NCI-H748 treated with DMSO at 0.1 percent for 48 hours (cell line): ENCODE results near the gene COL27A1.
A peak's percentile ranks its signal among the peaks of the same experiment; 100 is the strongest.

ENCODE experiments used
- DNase-seq: peaks from one replicate; lab custom pipeline; 2025; lab: John Stamatoyannopoulos, UW

The COL27A1 gene

GRCh38 chr9:114206221-114206789 is 51.0 kb downstream of the COL27A1 start:
- DNase-seq: no peak

DNA sequence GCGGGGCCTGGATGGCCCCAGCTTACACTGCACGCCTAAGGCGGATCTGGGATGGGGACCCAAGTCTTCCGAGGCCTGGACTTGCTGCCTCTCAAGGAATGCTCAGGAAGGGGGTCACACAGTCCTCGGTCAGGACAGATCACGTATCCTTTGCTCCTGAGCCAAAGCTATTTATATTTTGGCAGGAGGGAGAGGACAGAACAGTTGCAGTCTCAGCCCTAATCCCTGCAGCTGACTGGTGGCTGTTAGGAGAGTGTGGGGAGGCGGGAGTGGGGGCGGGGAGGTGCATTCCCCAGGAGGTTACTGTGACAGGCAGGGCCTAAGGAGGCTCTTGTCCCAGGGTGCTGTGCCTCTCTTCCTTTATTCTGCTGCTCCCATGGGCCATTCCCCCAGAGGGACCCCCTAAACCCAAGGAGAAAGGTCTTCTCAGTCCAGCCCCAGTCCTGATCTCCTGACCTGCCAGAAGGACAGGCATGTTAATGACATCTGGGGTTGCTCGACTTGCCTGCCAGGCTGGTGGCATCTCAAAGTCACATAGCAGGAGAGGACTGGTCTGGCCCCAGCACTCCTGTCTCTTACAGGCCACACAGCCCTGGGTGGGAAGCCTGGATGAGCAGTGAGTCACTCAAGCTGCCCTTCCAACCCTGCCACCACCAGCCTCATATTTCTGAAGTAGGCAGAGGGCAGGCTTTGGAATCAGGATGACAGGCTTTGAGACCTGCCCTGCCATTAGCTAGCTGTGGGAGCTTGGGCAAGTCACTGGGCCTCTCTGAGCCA is 51.9 kb downstream of the COL27A1 start:
- DNase-seq: no peak

GRCh38 chr9:114207845-114208244 is 52.5 kb downstream of the COL27A1 start:
- no peak for DNase-seq

DNA sequence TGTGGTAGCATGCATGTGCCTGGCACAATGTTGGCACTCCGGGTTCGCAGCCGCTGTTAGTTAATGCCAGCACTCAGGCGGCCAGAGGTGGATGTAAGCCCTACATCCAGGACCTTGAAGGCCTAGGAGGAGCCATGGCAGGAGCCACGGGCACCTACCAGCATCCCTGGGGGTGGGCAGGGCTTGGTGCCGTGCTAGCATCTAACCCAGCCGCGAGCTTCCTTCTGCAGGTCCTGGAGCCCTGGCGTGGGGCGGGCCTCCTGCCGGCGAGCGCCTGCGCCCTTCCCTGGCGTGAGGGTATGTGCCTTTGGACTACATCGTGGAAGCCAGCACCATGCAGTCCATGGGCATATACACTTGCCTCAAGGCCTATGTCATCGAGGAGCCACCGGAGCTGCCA is 53.8 kb downstream of the COL27A1 start:
- no peak for DNase-seq

DNA sequence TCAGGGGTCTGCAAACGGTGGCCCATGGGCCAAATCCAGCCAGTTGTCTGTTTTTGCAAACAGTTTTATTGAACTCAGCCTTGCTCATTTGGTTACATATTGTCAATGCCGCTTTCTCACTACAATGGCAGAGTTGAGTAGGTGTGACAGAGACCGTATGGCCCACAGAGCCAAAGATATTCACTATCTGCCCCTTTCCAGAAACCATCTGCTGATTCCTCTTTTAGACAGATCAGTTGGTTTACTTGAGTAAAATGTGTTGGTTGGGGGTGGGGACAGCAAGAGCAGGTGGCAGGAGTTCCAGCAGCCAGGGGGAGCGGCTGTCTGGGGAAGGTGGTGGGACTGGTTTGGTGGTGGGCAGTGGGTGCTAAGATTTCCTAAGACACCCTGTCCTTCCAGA is 54.8 kb downstream of the COL27A1 start:
- no peak for DNase-seq

- no peak for DNase-seq
These were observed 55.4 kb downstream of the COL27A1 start for GRCh38 chr9:114210691-114211276.

DNA sequence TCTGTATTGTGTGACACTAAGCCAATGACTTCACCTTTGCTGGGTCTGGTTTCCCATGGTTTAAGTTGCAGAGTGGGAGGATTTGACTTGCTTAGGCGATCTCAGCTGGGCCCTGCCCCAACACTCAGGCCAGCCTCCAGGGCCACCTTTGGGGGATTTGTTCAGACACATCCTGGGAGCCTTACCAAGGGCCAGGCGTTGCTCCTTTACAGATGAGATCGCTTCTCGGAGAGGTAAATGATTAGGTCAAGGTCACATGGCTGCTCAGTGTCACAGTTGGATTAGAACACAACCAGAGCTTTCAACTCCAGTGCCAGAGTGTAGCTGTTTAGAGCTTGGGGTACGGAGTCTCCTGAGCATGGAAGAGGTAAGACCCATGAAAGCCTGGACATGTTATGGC is 57.5 kb downstream of the COL27A1 start:
- no peak for DNase-seq

GRCh38 chr9:114213566-114213965 is 58.2 kb downstream of the COL27A1 start:
- no peak for DNase-seq

- no peak for DNase-seq
These were observed 58.8 kb downstream of the COL27A1 start for GRCh38 chr9:114214181-114214580.

DNA sequence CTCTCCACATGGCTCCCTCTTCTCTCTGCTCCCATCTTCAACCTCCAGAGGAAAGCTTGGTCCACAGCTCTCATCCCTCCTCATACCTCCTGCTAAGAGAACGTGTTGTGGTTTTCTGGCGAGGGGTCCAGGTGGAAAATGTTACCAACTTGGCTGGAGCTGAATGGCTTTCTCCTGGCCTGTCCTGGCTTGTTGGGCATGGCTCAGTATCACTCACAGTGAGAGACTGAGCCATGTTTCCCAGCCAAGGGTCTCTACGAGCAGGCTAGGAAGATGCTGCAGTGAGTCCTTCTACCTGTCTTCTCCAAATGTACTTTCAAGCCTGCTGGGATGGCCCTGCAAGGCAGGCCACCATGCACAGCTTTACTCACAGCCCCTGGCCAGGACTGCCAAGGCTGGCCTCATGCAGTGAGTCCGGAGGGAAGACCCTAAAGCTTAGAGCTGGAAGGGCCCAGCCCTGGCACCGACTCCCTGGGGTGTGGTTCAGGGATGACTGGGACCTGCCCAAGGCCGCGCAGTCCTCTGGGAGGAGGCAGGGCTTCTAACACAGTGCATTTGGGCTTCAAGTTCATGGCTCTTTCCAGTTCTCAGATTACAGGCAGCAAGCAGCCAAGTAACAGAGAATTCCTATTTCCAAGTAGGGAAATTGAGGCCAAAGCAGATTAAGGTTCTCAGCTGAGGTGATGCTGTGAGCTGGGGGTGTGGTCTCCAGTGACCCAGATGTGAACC is 59.5 kb downstream of the COL27A1 start:
- no peak for DNase-seq

DNA sequence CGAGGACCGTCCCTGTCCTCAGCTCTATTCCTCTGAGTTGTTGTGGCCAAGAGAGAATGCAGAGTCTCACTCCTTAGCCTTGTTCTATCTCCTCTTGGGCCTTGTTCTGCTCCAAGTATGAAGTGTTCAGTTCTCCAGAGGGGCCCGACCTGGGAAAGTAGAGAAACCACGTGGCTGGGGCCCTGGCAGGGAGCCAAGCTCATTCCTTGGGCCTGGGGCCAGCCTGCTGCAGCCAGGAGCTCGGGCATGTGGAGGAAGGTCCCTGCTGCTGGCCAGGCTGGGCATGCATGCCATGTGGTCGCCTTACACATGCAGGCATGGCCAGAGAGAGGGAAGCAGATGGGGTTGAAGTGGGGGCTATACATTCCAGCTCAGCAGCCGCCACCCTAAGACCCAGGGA is 60.7 kb downstream of the COL27A1 start:
- DNase-seq: no peak

DNA sequence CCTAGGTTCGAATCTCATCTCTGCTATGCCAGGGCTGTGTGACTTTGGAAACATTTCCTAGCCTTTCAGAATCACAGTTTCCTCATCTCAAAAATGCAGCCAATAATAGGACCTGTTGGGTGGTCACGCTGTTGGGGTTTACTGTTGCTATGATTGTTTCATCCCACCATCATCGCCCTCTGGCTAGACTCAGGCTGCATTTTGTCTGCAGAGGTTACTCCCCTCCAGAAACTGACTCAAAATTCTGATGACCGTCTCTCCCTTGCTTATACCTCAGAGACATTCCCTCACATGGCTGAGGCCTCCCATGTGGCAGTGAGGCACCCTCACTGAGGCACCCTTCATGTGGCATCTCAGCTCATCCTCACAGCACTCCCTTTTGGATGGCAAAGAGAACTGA is 61.6 kb downstream of the COL27A1 start:
- DNase-seq: no peak

DNA sequence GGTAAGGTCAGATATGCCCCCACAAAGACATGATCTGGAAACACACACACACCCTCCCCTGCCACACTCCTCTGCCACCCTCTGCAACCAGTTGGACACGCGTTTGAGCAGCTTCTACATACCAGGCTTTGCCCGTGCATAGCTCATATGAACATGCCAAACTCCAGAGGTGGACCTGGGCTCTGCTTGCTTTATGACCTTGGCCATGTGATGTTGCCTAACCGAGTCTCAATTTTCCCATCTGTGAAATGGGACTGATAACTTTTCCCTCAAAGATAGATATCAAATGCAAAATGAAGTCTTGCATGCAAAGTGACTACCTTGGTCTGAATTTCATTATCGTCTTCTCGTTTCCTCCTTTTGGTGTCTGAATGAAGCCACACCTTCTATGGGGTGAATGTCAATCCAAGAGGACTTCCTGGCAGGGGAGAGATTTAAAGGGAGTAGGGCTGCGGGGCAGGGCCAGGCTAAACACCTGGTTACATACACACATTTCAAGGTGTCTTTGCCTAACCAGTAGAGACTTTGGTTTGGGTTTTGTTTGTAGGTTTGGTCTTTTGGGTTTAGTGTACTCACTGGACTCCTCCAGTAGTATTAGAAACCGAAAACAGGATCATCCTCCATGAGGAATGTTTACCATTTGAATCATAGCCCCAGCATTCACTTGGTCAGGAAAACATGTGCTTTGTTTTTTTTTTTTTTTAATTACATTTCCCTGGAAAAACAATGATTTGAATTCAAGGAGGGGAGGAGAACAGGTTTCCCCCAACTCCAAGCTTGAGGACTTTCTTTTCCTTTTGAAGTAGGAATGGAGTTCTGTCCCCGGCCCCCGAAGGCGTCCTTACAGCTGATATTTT is 63.2 kb downstream of the COL27A1 start:
- DNase-seq: no peak

DNA sequence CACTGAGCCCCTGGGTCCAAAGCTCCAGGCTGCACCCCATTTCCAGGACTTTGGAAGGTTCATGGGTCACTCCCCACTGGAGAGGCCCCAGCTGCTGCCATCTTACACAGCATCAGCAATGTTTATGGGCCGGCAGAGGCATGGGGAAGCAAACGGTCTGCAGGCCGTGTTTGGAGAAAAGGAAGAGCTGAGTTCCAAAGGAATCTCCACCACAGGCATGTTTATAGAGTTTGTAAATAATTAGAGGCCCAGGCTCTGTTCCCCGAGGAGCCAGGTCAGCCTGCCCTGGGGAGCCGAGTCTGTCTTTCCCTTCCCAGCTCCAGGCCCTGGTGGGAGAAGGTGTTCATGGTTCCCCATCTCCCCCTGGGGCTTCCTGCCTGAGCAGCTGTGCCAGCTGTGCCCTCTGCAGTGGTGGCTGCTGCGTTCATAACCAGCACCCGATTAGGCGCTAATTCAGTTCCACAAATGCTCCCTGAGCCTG is 64.8 kb downstream of the COL27A1 start:
- DNase-seq: no peak

DNA sequence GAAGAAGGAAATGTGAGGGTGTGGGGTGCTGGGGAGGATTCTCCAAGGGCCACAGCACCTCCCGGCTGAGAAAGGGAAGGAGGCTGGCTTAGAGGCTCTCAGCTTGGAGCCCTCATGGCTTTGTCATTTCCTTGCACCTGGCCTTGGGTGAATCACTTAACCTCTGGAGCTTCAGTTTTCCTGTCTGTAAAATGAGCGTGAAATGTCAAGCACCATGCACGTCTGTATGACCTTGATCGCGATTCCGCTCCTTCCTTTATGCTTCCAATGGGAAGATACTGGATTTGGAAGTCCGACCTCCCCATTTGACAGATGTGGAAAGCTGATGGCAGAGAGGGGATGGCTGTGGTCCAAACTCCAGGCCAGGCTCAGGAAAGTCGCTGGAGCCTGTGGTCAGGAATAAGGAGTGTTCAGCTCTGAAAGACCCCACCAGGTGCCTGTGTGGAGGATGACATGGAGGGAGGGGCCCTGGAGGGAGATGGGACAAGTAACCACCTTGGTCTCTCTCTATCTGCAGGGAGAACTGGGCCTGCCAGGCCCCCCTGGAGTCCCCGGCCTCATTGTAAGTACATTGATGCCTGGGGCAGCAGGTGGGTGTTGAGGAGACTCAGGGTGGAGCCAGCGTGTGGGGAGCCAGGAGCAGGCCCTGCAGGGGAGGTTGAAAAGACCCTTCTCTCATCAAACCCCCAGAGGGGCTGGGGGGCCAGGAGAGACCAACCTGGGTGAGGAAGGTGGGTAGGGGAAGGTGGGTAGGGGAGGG is 66.5 kb downstream of the COL27A1 start:
- no peak for DNase-seq

DNA sequence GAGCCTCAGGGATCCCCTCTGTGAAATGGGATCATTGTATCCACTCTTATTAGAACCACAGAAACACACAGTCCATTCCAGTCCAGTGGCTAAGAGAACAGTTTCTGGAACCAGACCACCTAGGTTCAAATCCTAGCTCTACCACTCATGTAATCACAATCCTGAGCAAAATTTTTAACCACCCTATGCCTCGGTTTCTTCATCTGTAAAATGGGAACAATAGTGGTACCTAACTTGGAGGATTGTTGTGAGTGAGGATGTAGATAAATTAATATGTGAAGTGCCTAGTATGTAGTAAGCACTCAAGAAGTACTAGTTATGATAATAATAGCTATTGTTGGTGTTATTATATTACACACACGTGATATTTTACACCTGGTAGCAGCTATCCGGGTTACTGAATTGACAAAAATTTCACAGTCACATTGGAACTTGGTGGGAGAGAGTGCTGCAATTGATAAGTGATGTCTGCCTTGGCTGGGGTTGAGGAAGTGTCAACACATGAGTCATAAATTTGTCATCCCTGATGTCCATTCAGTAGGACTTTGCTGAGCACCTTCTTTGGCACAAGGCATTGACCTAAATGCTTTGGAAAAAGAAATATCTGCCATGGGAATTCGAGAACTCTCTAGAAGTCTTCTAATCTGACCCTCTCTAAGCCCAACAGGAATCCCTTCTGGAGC is 68.4 kb downstream of the COL27A1 start:
- no peak for DNase-seq

- DNase-seq: peak; percentile 15
These were observed 68.9 kb downstream of the COL27A1 start for GRCh38 chr9:114224247-114224610.

DNA sequence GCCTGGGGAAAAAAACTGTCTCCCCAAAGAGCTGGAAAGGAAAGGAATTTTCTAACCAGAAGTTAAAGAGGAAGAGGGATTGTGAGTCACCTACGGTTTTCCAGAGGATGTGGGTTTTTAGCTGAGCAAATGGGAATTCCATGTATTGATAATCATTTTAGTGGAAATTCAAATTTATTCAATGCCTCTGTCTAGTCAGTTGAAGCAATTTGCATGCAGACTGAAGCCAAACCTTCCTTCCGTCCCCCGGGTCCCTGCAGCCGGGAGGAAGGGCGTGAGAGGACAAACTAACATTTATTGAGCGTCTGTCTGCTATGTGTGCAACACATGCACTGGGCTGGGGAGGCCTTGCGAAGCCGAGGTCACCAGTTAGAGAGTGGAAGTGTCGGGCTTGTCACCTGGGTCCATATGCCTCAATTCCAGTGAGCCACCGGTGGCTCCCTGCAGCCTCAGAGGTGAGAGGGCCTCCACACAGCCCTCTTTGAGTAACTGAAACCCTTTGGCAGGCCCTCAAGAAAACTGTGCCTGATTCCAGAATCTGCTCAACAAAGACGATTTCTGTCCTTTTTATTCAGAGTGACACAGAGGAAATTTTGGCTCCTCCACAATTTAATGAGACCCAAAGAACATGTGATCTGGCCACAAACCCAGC is 70.3 kb downstream of the COL27A1 start:
- no peak for DNase-seq

GRCh38 chr9:114226246-114227055 is 71.1 kb downstream of the COL27A1 start:
- DNase-seq: no peak
